SK-N-SH treated with all-trans-retinoic acid at 6 μM for 48 hours (cell line): ENCODE data around the gene TTC23L.

Experiments
- CREB5 ChIP-seq: fragments of 250-450 bp; sonication (Bioruptor Pico); IDR thresholded peaks from 2 replicates; pipeline ENCODE4 v1.5.1; 2020; ENCODE audit warnings: low read depth, mild to moderate bottlenecking, moderate library complexity
- CSDC2 ChIP-seq: fragments of 250-450 bp; sonication (Bioruptor Pico); IDR thresholded peaks from 2 replicates; pipeline ENCODE4 v1.5.0; 2020; ENCODE audit warnings: mild to moderate bottlenecking, moderate library complexity
- CSRNP3 ChIP-seq: fragments of 250-450 bp; sonication (Bioruptor Pico); IDR thresholded peaks from 2 replicates; pipeline ENCODE4 v1.5.1; 2021; ENCODE audit warnings: mild to moderate bottlenecking, moderate library complexity
- PATZ1 ChIP-seq: fragments of 250-450 bp; sonication (Bioruptor Pico); IDR thresholded peaks from 2 replicates; pipeline ENCODE4 v1.8.0; 2020; ENCODE audit warnings: mild to moderate bottlenecking, moderate library complexity, borderline replicate concordance
- POU6F1 ChIP-seq: fragments of 250-450 bp; sonication (Bioruptor Pico); IDR thresholded peaks from 2 replicates; pipeline ENCODE4 v1.8.0; 2021; ENCODE audit warnings: low read depth, mild to moderate bottlenecking, moderate library complexity, borderline replicate concordance
- TCF4 ChIP-seq: fragments of 250-450 bp; sonication (Bioruptor Pico); IDR thresholded peaks from 2 replicates; pipeline ENCODE4 v1.8.0; 2021; ENCODE audit warnings: mild to moderate bottlenecking, moderate library complexity, borderline replicate concordance
- TSHZ2 ChIP-seq: fragments of 250-450 bp; sonication (Bioruptor Pico); IDR thresholded peaks from 2 replicates; pipeline ENCODE4 v1.5.0; 2020; ENCODE audit warnings: mild to moderate bottlenecking, moderate library complexity
- ZFP3 ChIP-seq: fragments of 250-450 bp; sonication (Bioruptor Pico); IDR thresholded peaks from 2 replicates; pipeline ENCODE4 v1.5.0; 2020; ENCODE audit warnings: mild to moderate bottlenecking, moderate library complexity
- ZNF8 ChIP-seq: fragments of 450-650 bp; formaldehyde crosslinking; IDR thresholded peaks from 2 replicates; pipeline ENCODE4 v1.5.0; 2020; ENCODE audit warnings: mild to moderate bottlenecking, moderate library complexity

- TF ChIP-seq TCF4 (CRISPR knock-in tag) (no peak), CSDC2 (CRISPR knock-in tag) (no peak), TSHZ2 (CRISPR knock-in tag) (no peak), POU6F1 (CRISPR knock-in tag) (no peak), PATZ1 (no peak), ZNF8 (CRISPR knock-in tag) (no peak), CREB5 (CRISPR knock-in tag) (no peak), CSRNP3 (CRISPR knock-in tag) (no peak), ZFP3 (CRISPR knock-in tag) (no peak)
Observed at GRCh38 chr5:34838785-34839714, at the start of gene TTC23L.
